Body of pancreas (tissue), 4 donors: ENCODE data around the gene CCDC141. TPM values are rescaled to one million over a fixed set of nuclear protein-coding genes. Genes with fewer than 3 reads are reported as not detected.

ENCODE experiments used
- ATAC-seq: fragments of 150-250 bp; one replicate; pipeline ENCODE4 v1.9.1; 2016
- DNase-seq, 4 donors: peaks; one replicate each; pipeline ENCODE4 v3.0.0-alpha.2; 2019
- H3K27ac ChIP-seq, 4 donors: fragments of 200-600 bp; sonication (generic); 1 replicate in 3 of 4; 2 replicates in 1 of 4; pipeline versions ENCODE4 v1.5.1 to v1.6.1; 2016 to 2019; ENCODE audit warnings: mild to moderate bottlenecking in 1 of 4, mixed read lengths in 1 of 4, moderate library complexity in 1 of 4
- H3K27me3 ChIP-seq, 2 donors: fragments of 200-600 bp; sonication (generic); one replicate each; pipeline ENCODE4 v1.6.0; 2016; ENCODE audit warnings: mild to moderate bottlenecking in 1 of 2
- H3K36me3 ChIP-seq, 2 donors: fragments of 200-600 bp; sonication (generic); replicated peaks in 1 of 2; 2 replicates each; pipeline ENCODE4 v1.5.1; 2016; ENCODE audit warnings: low read depth in 2 of 2; ENCODE audit not compliant: insufficient read depth in 1 of 2
- H3K4me1 ChIP-seq: fragments of 200-600 bp; sonication (generic); one replicate; pipeline ENCODE4 v1.6.0; 2016
- H3K4me3 ChIP-seq, 2 donors: fragments of 200-600 bp; sonication (generic); 1 replicate in 1 of 2; 2 replicates in 1 of 2; pipeline ENCODE4 v1.5.1; 2016 to 2019
- H3K9me3 ChIP-seq, 3 donors: fragments of 200-600 bp; sonication (generic); 1 replicate in 2 of 3; 2 replicates in 1 of 3; pipeline ENCODE4 v1.5.1; 2016
- POLR2A ChIP-seq, 3 donors: fragments of 450-650 bp; IDR thresholded peaks; one replicate each; pipeline ENCODE4 v1.6.1; 2016; ENCODE audit warnings: antibody characterized with exemption in 3 of 3, mild to moderate bottlenecking in 2 of 3
- WGBS, 2 donors: methylation state at CpG; one replicate each; pipeline ENCODE4 v1.1.5; 2017; 5-methylcytosine and 5-hydroxymethylcytosine counted together
- intact Hi-C: fragments of 100-400 bp; cut with DNase I; formaldehyde crosslinking; loops from one replicate; pipeline ENCODE4 v1.15.1; 2023
- total RNA-seq, 2 donors: library from RNA; depleted of rRNA; stranded (reverse); fragments of >200 nt; gene quantifications; one replicate each; pipeline ENCODE4 v1.1.0, GENCODE V29; 2016
- TF ChIP-seq, protein P1 (sequence below), 7 experiments: fragments of 450-650 bp in 4 of 7; fragments of 200-600 bp in 3 of 7; sonication (generic) in 3 of 7; IDR thresholded peaks; one replicate each; pipeline ENCODE4 v1.5.1; 2016 to 2019; ENCODE audit warnings: antibody characterized with exemption in 7 of 7

Gene CCDC141
- total RNA-seq, 2 donors from 2014 or later, result 13.7 to 19.4 TPM

DNA sequence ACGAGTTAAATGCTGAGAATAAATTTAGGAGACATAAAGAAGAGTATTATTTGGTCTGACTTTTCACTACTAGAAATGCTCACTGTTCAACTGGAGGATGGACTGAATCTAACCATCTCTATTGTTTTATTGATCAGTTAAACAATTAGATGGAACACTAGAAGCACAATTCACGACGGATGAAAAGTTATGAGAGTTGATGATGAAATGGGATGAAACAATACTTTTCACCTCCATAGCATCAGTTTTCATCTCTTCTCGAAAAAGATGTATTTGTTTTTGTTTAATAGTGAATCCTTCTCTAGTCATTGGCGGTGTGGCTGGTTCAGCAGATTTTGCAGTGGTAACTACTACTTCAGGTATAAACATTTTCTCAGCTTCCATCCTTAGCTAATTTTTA is 262.0 kb downstream of the CCDC141 start:
- ATAC-seq (no peak), DNase-seq (no peak)
- H3K4me3 ChIP-seq, result no peak overlapping the region
- no peak overlapping the region for H3K27ac ChIP-seq
- intact Hi-C loops, result no loop called here
- no peak for TF ChIP-seq POLR2A (IDR thresholded peaks at IDR 0.05)
- TF ChIP-seq, protein P1, sequence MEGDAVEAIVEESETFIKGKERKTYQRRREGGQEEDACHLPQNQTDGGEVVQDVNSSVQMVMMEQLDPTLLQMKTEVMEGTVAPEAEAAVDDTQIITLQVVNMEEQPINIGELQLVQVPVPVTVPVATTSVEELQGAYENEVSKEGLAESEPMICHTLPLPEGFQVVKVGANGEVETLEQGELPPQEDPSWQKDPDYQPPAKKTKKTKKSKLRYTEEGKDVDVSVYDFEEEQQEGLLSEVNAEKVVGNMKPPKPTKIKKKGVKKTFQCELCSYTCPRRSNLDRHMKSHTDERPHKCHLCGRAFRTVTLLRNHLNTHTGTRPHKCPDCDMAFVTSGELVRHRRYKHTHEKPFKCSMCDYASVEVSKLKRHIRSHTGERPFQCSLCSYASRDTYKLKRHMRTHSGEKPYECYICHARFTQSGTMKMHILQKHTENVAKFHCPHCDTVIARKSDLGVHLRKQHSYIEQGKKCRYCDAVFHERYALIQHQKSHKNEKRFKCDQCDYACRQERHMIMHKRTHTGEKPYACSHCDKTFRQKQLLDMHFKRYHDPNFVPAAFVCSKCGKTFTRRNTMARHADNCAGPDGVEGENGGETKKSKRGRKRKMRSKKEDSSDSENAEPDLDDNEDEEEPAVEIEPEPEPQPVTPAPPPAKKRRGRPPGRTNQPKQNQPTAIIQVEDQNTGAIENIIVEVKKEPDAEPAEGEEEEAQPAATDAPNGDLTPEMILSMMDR (IDR thresholded peaks at IDR 0.05), result no peak
- H3K4me1 ChIP-seq, result no peaks in the 10 kb centered on the region
- H3K36me3 ChIP-seq, result peaks cover 0 to 3% of the 10 kb centered on the region in 2 donors
- H3K27me3 ChIP-seq, result no peaks in the 10 kb centered on the region
- H3K9me3 ChIP-seq, result no peaks in the 10 kb centered on the region
- WGBS, 2 donors, result 80 to 87% methylated on average over 5 of the region's 5 CpGs

DNA sequence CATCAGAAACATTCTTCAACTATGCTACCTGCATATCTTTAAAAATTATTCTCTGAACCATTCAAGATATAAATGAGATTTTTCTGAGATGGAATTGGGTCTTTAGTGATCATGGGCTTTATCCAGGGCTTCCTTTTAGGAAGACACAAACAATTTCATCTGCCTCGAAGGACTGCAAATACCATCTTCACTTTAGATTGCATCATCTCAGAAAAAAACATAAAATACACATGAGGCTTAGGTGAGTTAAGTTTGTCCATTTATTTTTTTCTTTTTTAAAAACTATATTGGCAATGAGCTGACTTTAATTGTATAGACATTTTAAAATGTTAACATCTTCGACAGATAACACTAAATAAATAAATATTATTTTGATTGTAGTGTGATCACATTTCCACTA is 262.8 kb downstream of the CCDC141 start:
- H3K36me3 ChIP-seq, result peaks cover 0 to 3% of the 10 kb centered on the region in 2 donors
- H3K27ac ChIP-seq, result no peak overlapping the region
- WGBS, 2 donors, result 47 to 55% methylated on average over 2 of the region's 2 CpGs
- no peaks in the 10 kb centered on the region for H3K4me1 ChIP-seq
- H3K4me3 ChIP-seq, result no peak overlapping the region
- no peak for DNase-seq
- TF ChIP-seq POLR2A (IDR thresholded peaks at IDR 0.05), result no peak
- H3K27me3 ChIP-seq, result no peaks in the 10 kb centered on the region
- no peak for ATAC-seq
- intact Hi-C loops, result no loop called here
- H3K9me3 ChIP-seq, result no peaks in the 10 kb centered on the region

DNA sequence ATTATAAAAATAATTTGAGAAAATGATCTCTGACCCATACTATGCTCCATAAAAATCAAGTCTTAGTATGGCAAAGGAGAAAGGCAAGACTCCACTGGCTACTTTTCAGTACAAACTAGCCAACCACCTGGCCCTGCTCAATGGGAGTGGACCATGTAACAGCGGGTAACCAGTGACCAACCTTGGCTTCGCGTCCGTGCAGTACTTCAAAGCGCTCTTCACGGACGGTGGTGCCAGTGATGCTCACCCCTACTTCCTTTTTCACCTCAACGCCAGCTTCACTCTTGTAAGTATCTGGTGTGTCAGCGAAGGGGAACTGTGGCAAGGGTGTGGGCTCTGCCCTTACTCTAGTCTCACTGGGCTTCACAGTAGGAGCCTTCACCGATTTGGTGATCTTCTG is 266.0 kb downstream of the CCDC141 start:
- TF ChIP-seq, protein P1 (IDR thresholded peaks at IDR 0.05), result no peak
- no peak for TF ChIP-seq POLR2A (IDR thresholded peaks at IDR 0.05)
- DNase-seq (no peak), ATAC-seq (no peak)
- no peak overlapping the region for H3K27ac ChIP-seq
- WGBS, 2 donors, result 90 to 93% methylated on average over 10 of the region's 10 CpGs
- no peaks in the 10 kb centered on the region for H3K4me1 ChIP-seq
- H3K36me3 ChIP-seq, result peaks cover 0 to 3% of the 10 kb centered on the region in 2 donors
- intact Hi-C loops, result no loop called here
- H3K27me3 ChIP-seq, result no peaks in the 10 kb centered on the region
- H3K9me3 ChIP-seq, result no peaks in the 10 kb centered on the region
- H3K4me3 ChIP-seq, result no peak overlapping the region

DNA sequence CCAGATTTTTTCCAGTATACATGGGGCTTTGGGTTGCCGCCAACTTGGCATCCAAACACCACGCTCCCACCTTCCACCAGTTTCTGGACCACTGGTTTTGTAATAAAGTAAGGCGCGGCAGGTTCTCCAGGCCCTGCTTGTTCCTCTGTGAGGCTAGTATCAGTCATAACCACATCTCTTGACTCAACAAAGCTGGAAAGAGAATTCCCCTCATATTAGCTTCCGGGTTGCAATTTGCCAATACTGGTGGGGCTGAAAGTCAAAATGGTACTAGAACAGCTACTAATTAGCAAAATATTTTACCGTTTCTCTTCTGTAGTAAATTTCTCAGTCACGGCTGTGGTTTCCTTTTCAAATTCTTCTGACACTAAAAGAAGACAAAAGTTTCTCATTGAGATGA is 267.7 kb downstream of the CCDC141 start:
- DNase-seq, result no peak
- no peaks in the 10 kb centered on the region for H3K27me3 ChIP-seq
- 91 to 95% methylated on average over 7 of the region's 7 CpGs for WGBS, 2 donors
- intact Hi-C loops, result no loop called here
- no peak overlapping the region for H3K4me3 ChIP-seq
- TF ChIP-seq POLR2A (IDR thresholded peaks at IDR 0.05), result no peak
- TF ChIP-seq, protein P1 (IDR thresholded peaks at IDR 0.05), result no peak
- H3K9me3 ChIP-seq, result no peaks in the 10 kb centered on the region
- H3K27ac ChIP-seq, result no peak overlapping the region
- H3K4me1 ChIP-seq, result no peaks in the 10 kb centered on the region
- H3K36me3 ChIP-seq, result peaks cover 0 to 2% of the 10 kb centered on the region in 2 donors
- ATAC-seq, result no peak

Other genes with a start within 250 kb of the CCDC141 start
- gene TTN, start 242.7 kb downstream of the CCDC141 start, total RNA-seq, result 10 to 100 TPM; 26.5 to 94.6 TPM
- gene SESTD1, start 214.7 kb upstream of the CCDC141 start, total RNA-seq, result 10 to 100 TPM; 13.2 to 24.4 TPM